T-cell (primary cell): ENCODE measurements around the gene CFAP92. TPM values are rescaled to one million over a fixed set of nuclear protein-coding genes. Genes with fewer than 3 reads are reported as not detected.
A peak's percentile ranks its signal among the peaks of the same experiment; 100 is the strongest.
"Not testable (repeated sequence)": the region's sequence is repeated elsewhere in the genome, so short reads cannot be mapped to it uniquely, and the experiment has no call there.

ENCODE experiments used
- ATAC-seq, 4 experiments: fragments of 200-7000 bp in 3 of 4; fragments of 150-1000 bp in 1 of 4; cut with Tn5 transposase; replicated peaks in 1 of 4; 1 replicate in 3 of 4; 2 replicates in 1 of 4; pipeline ENCODE4 v1.10.0; 2021; ENCODE audit warnings: moderate library complexity in 3 of 4, mild to moderate bottlenecking in 2 of 4, moderate number of reproducible peaks in 1 of 4
- CTCF ChIA-PET, 2 donors: fragments of 300-600 bp; sonication (Branson Sonifier 250); formaldehyde crosslinking; loops; one replicate each; lab custom pipeline; 2022; ENCODE audit warnings: antibody characterized with exemption in 2 of 2; lab: Charles Lee
- POLR2A ChIA-PET, 2 donors: fragments of 300-600 bp; sonication (Branson Sonifier 250); formaldehyde crosslinking; loops; one replicate each; lab custom pipeline; 2022; ENCODE audit warnings: antibody characterized with exemption in 2 of 2; lab: Charles Lee
- DNase-seq, 35 experiments: peaks; one replicate each; pipeline versions ENCODE4 v3.0.0 to v3.0.0-alpha.2; 2013 to 2023
- H3K27ac ChIP-seq: one replicate; pipeline ENCODE4 v1.5.1; 2013; ENCODE audit warnings: low read length
- H3K27me3 ChIP-seq, 2 experiments: replicated peaks in 1 of 2; 1 replicate in 1 of 2; 2 replicates in 1 of 2; pipeline versions ENCODE4 v1.6.1 to v1.7.0; 2013; ENCODE audit warnings: low read length in 1 of 2, mixed read lengths in 1 of 2; ENCODE audit not compliant: control insufficient read depth in 2 of 2, insufficient read depth in 2 of 2; ENCODE audit errors: extremely low read depth in 1 of 2
- H3K36me3 ChIP-seq, 2 donors: 1 replicate in 1 of 2; 2 replicates in 1 of 2; pipeline versions ENCODE4 v1.6.1 to v1.7.0; 2013; ENCODE audit warnings: low read length in 1 of 2; ENCODE audit not compliant: control insufficient read depth in 2 of 2, insufficient read depth in 1 of 2; ENCODE audit errors: extremely low read depth in 1 of 2
- H3K4me1 ChIP-seq, 2 experiments: 1 replicate in 1 of 2; 2 replicates in 1 of 2; pipeline versions ENCODE4 v1.6.1 to v1.7.0; 2013; ENCODE audit warnings: low read length in 2 of 2, mixed read lengths in 1 of 2; ENCODE audit not compliant: insufficient read depth in 2 of 2, control insufficient read depth in 1 of 2; ENCODE audit errors: extremely low read depth in 1 of 2
- H3K4me3 ChIP-seq, 2 donors: 1 replicate in 1 of 2; 2 replicates in 1 of 2; pipeline versions ENCODE4 v1.5.1 to v1.7.0; 2013; ENCODE audit warnings: mild to moderate bottlenecking in 2 of 2, low read length in 1 of 2, moderate library complexity in 1 of 2; ENCODE audit not compliant: control insufficient read depth in 1 of 2; ENCODE audit errors: extremely low read depth in 1 of 2
- H3K9me3 ChIP-seq: 2 replicates; pipeline ENCODE4 v1.7.0; 2013
- H3K27ac Mint-ChIP-seq, 2 donors: one replicate each; pipeline ENCODE4 v1.8.0; 2020 to 2021; ENCODE audit warnings: mild to moderate bottlenecking in 2 of 2, mixed read lengths in 2 of 2
- H3K27me3 Mint-ChIP-seq, 2 donors: one replicate each; pipeline ENCODE4 v1.8.0; 2021 to 2022; ENCODE audit warnings: mixed read lengths in 2 of 2
- H3K36me3 Mint-ChIP-seq: one replicate; pipeline ENCODE4 v1.8.0; 2021; ENCODE audit warnings: mixed read lengths
- H3K4me1 Mint-ChIP-seq, 3 donors: one replicate each; pipeline ENCODE4 v1.8.0; 2020 to 2022; ENCODE audit warnings: mixed read lengths in 3 of 3, mild to moderate bottlenecking in 1 of 3
- H3K4me3 Mint-ChIP-seq, 3 donors: one replicate each; pipeline ENCODE4 v1.8.0; 2020 to 2022; ENCODE audit warnings: mild to moderate bottlenecking in 3 of 3, mixed read lengths in 3 of 3, moderate library complexity in 3 of 3
- H3K9me3 Mint-ChIP-seq, 3 donors: one replicate each; pipeline ENCODE4 v1.8.0; 2020 to 2022; ENCODE audit warnings: mixed read lengths in 3 of 3
- WGBS: methylation state at CpG from one replicate; pipeline ENCODE4 v1.1.5; 2013; ENCODE audit warnings: missing lambda C conversion rate; ENCODE audit not compliant: insufficient coverage; 5-methylcytosine and 5-hydroxymethylcytosine counted together
- total RNA-seq, 35 experiments: library from RNA in 6 of 35; stranded (reverse) in 6 of 35; fragments of 120-200 nt in 1 of 35; gene quantifications; one replicate each; pipeline versions ENCODE4 v1.2.1 to v1.2.4 and lab custom pipeline; 2013 to 2026

CFAP92 gene
- total RNA-seq, 5 donors from 2014 or later (not counting 1 experiment from before 2014, with no cell fraction given) = 0.13 to 0.49 (median 0.26) TPM

- H3K27ac ChIP-seq = no peak overlapping the region
- WGBS = no CpG with 5 or more reads among the region's 3 CpGs
- H3K9me3 Mint-ChIP-seq = peaks cover 0 to 6% (median 0%) of the 10 kb centered on the region in 3 donors
- ChIA-PET CTCF (no interaction called here), POLR2A (no interaction called here)
- peaks cover 0 to 5% of the 10 kb centered on the region in 2 experiments for H3K4me1 ChIP-seq
- H3K4me3 ChIP-seq = no peak overlapping the region
- no peak for ATAC-seq
- peaks cover 5 to 11% (median 10%) of the 10 kb centered on the region in 3 donors for H3K4me1 Mint-ChIP-seq
- H3K27ac Mint-ChIP-seq = no peak overlapping the region
- no peaks in the 10 kb centered on the region for H3K36me3 ChIP-seq
- H3K36me3 Mint-ChIP-seq = no peaks in the 10 kb centered on the region
- peaks cover 0 to 9% of the 10 kb centered on the region in 2 donors for H3K27me3 Mint-ChIP-seq
- peaks cover 0 to 25% of the 10 kb centered on the region in 2 experiments for H3K27me3 ChIP-seq
- DNase-seq = no peak
- H3K9me3 ChIP-seq = no peaks in the 10 kb centered on the region
- H3K4me3 Mint-ChIP-seq = no peak overlapping the region
Observed at GRCh38 chr3:128929364-128929763, 64.5 kb downstream of the CFAP92 start.

DNA sequence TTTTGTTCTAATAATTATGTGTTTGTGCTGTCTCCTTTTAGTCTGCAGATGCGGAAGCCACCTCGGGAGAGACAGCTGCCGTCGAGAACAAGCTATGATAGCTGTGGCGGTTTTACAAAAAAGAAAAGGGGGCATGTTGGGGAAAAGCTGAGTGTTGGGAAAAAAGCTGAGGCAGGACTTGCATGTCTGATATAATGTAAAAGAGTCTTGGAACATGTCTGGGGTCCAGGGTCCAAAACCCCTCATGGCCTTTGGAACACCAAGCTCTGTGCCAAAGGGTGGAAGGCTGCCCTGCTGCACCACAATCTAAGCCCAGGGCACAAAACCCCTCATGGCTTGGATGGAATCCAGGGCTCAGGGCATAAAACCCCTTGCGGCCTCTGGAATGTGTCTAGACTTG lies 69.9 kb downstream of the CFAP92 start:
- 100% methylated on average over 3 of the region's 6 CpGs for WGBS
- H3K9me3 ChIP-seq, H3K36me3 Mint-ChIP-seq, ATAC-seq, H3K27me3 Mint-ChIP-seq, DNase-seq, H3K36me3 ChIP-seq, H3K4me3 ChIP-seq, H3K27me3 ChIP-seq: not testable (repeated sequence)
- H3K4me1 Mint-ChIP-seq = peaks cover 41 to 44% (median 43%) of the 10 kb centered on the region in 3 donors
- POLR2A ChIA-PET = interaction anchor here in 1 of 2 donors (0.6 to 0.7 kb wide), 2 partner anchors 28 to 583 kb away, joined by 3 to 4 read pairs; no protein-coding TSS in a partner anchor
- peak overlapping the region; percentile 90 to 97 for H3K27ac Mint-ChIP-seq
- H3K4me3 Mint-ChIP-seq = peak overlapping the region in 2 of 3 donors; percentile 77 to 85
- CTCF ChIA-PET = interaction anchor here (0.6 to 2.5 kb wide), 5 partner anchors 36 to 130 kb away, joined by 3 to 15 read pairs (median 4); partner anchors contain the start of gene ACAD9 (in 1 of the 2)
- Histone ChIP-seq H3K4me1 (peaks cover 18 to 31% of the 10 kb centered on the region in 2 experiments), H3K27ac (peak overlapping the region; percentile 53)
- peaks cover 3 to 11% (median 9%) of the 10 kb centered on the region in 3 donors for H3K9me3 Mint-ChIP-seq

- Mint-ChIP-seq H3K4me3 (peak overlapping the region; percentile 75 to 85 (median 77)), H3K27me3 (no peaks in the 10 kb centered on the region), H3K27ac (peak overlapping the region; percentile 90 to 97), H3K9me3 (peaks cover 5 to 11% (median 10%) of the 10 kb centered on the region in 3 donors), H3K36me3 (peaks cover 12% of the 10 kb centered on the region), H3K4me1 (peaks cover 41 to 44% (median 43%) of the 10 kb centered on the region in 3 donors)
- H3K27me3 ChIP-seq = no peaks in the 10 kb centered on the region
- ChIA-PET CTCF (interaction anchor here (1.1 to 2.5 kb wide), 6 partner anchors 36 to 70 kb away, joined by 3 to 15 read pairs (median 4); partner anchors contain the start of genes ACAD9 (in 1 of the 2) and CFAP92 (in 1 of the 2)), POLR2A (interaction anchor here in 1 of 2 donors (0.6 to 0.7 kb wide), 2 partner anchors 29 to 584 kb away, joined by 3 to 4 read pairs; no protein-coding TSS in a partner anchor)
- H3K9me3 ChIP-seq = no peaks in the 10 kb centered on the region
- no peaks in the 10 kb centered on the region for H3K36me3 ChIP-seq
- peaks cover 18 to 31% of the 10 kb centered on the region in 2 experiments for H3K4me1 ChIP-seq
- H3K27ac ChIP-seq = peak overlapping the region; percentile 53
- peak in 1 of 35 experiments; percentile 54 for DNase-seq
- peak; percentile 64 to 75 (median 69) for ATAC-seq
- peak overlapping the region in 1 of 2 donors; percentile 41 for H3K4me3 ChIP-seq
- WGBS = 0% methylated on average over 1 of the region's 2 CpGs
Observed at GRCh38 chr3:128923576-128923975, 70.3 kb downstream of the CFAP92 start.

- H3K4me3 ChIP-seq = peak overlapping the region; percentile 41 to 44
- Mint-ChIP-seq H3K36me3 (peaks cover 16% of the 10 kb centered on the region), H3K9me3 (peaks cover 6 to 12% (median 11%) of the 10 kb centered on the region in 3 donors), H3K4me3 (peak overlapping the region; percentile 75 to 85 (median 77)), H3K27me3 (no peaks in the 10 kb centered on the region), H3K4me1 (peaks cover 41 to 44% (median 43%) of the 10 kb centered on the region in 3 donors), H3K27ac (peak overlapping the region; percentile 90 to 97)
- H3K4me1 ChIP-seq = peaks cover 18 to 31% of the 10 kb centered on the region in 2 experiments
- WGBS = 5% methylated on average over 10 of the region's 10 CpGs
- peak; percentile 22 to 71 (median 46) for DNase-seq
- CTCF ChIA-PET = interaction anchor here (0.6 to 2.5 kb wide), 8 partner anchors 35 to 243 kb away, joined by 3 to 15 read pairs (median 4); partner anchors contain the start of genes ACAD9 (in 1 of the 2) and CFAP92 (in 1 of the 2)
- H3K36me3 ChIP-seq = no peaks in the 10 kb centered on the region
- no peaks in the 10 kb centered on the region for H3K27me3 ChIP-seq
- H3K27ac ChIP-seq = peak overlapping the region; percentile 53
- H3K9me3 ChIP-seq = no peaks in the 10 kb centered on the region
- peak; percentile 81 to 91 (median 88) for ATAC-seq
- POLR2A ChIA-PET = no interaction called here
Observed at GRCh38 chr3:128922804-128923459, 70.9 kb downstream of the CFAP92 start.

DNA sequence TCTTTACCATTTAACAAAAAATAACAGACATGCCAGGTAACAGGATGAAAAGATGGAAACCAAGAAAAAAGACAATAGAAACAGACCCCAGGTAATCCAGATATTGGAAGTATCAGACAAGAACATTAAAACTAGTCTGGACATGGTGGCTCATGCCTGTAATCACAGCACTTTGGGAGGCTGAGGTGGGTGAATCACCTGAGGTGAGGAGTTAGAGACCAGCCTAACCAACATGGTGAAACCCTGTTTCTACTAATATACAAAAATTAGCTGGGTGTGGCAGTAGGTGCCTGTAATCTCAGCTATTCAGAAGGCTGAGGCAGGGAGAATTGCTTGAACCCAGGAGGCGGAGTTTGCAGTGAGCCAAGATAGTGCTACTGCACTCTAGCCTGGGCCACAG lies 73.9 kb downstream of the CFAP92 start:
- Histone ChIP-seq H3K9me3 (no peaks in the 10 kb centered on the region), H3K4me1 (peaks cover 18 to 31% of the 10 kb centered on the region in 2 experiments), H3K27me3 (no peaks in the 10 kb centered on the region), H3K36me3 (peaks cover 6 to 10% of the 10 kb centered on the region in 2 donors), H3K4me3 (no peak overlapping the region), H3K27ac (no peak overlapping the region)
- WGBS = no CpG with 5 or more reads among the region's 1 CpG
- Mint-ChIP-seq H3K9me3 (peaks cover 6 to 12% (median 8%) of the 10 kb centered on the region in 3 donors), H3K4me3 (no peak overlapping the region), H3K36me3 (peaks cover 33% of the 10 kb centered on the region), H3K4me1 (peaks cover 39 to 40% (median 39%) of the 10 kb centered on the region in 3 donors), H3K27ac (peak overlapping the region in 1 of 2 donors; percentile 3), H3K27me3 (no peaks in the 10 kb centered on the region)
- DNase-seq (no peak), ATAC-seq (no peak)
- CTCF ChIA-PET = no interaction called here
- POLR2A ChIA-PET = no interaction called here

GRCh38 chr3:128917291-128917690 lies 76.6 kb downstream of the CFAP92 start:
- WGBS = no CpG with 5 or more reads among the region's 2 CpGs
- ChIA-PET POLR2A (no interaction called here), CTCF (no interaction called here)
- DNase-seq = no peak
- Histone ChIP-seq H3K9me3 (no peaks in the 10 kb centered on the region), H3K27me3 (no peaks in the 10 kb centered on the region), H3K27ac (no peak overlapping the region), H3K36me3 (peaks cover 18 to 32% of the 10 kb centered on the region in 2 donors), H3K4me1 (peaks cover 2 to 5% of the 10 kb centered on the region in 2 experiments), H3K4me3 (no peak overlapping the region)
- Mint-ChIP-seq H3K36me3 (peaks cover 44% of the 10 kb centered on the region), H3K27ac (peak overlapping the region; percentile 9 to 18), H3K27me3 (no peaks in the 10 kb centered on the region), H3K4me1 (peaks cover 14 to 17% (median 14%) of the 10 kb centered on the region in 3 donors), H3K4me3 (no peak overlapping the region), H3K9me3 (peaks cover 6 to 12% (median 8%) of the 10 kb centered on the region in 3 donors)
- no peak for ATAC-seq
